AG04449 (cell line): Measurements from ENCODE around the gene PSME1.

Source experiments
- CTCF ChIA-PET: fragments of 350-600 bp; formaldehyde crosslinking; extraction: SDS; loops from one replicate; lab custom pipeline; 2021; ENCODE audit warnings: antibody characterized with exemption; lab: Yijun Ruan, JAX
- POLR2A ChIA-PET: fragments of 400-600, 350-600 bp; formaldehyde crosslinking; extraction: SDS; loops from one replicate; lab custom pipeline; 2020; ENCODE audit warnings: antibody characterized with exemption, inconsistent platforms; lab: Yijun Ruan, JAX
- DNase-seq: peaks from one replicate; pipeline ENCODE4 v3.0.0-alpha.2; 2010; ENCODE audit warnings: low read depth, low spot score
- H3K4me3 ChIP-seq: 2 replicates; pipeline ENCODE4 v1.5.1; 2011; ENCODE audit warnings: low read depth, mild to moderate bottlenecking, control low read depth, low read length
- TF ChIP-seq, protein P1 (sequence below): IDR thresholded peaks from one replicate; pipeline ENCODE4 v1.5.1; 2011; ENCODE audit warnings: mild to moderate bottlenecking, moderate library complexity, low read length, control low read depth, inconsistent platforms; ENCODE audit not compliant: insufficient read depth; ENCODE audit errors: missing control alignments

PSME1 gene

DNA sequence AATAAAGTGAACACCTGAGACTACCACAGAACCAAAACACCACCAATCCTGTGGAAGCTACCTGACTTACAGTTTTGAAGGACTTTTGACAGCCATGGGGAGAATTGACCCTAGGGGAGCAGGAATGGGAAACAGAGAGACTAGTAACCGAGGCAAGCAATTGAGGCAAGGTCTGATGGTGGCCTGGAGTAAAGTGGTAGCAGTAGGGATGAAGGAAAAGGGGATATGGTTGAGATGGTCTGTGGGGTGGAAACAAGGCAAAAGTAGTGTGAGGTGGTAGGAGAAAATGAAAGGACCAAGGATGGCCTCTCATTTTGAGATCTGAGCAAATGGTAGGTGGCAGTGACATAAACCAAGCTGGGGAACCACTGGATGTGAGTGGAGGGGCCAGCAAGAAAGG lies 20.8 kb downstream of the PSME1 start:
- TF ChIP-seq, protein P1, sequence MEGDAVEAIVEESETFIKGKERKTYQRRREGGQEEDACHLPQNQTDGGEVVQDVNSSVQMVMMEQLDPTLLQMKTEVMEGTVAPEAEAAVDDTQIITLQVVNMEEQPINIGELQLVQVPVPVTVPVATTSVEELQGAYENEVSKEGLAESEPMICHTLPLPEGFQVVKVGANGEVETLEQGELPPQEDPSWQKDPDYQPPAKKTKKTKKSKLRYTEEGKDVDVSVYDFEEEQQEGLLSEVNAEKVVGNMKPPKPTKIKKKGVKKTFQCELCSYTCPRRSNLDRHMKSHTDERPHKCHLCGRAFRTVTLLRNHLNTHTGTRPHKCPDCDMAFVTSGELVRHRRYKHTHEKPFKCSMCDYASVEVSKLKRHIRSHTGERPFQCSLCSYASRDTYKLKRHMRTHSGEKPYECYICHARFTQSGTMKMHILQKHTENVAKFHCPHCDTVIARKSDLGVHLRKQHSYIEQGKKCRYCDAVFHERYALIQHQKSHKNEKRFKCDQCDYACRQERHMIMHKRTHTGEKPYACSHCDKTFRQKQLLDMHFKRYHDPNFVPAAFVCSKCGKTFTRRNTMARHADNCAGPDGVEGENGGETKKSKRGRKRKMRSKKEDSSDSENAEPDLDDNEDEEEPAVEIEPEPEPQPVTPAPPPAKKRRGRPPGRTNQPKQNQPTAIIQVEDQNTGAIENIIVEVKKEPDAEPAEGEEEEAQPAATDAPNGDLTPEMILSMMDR = no peak
- CTCF ChIA-PET = interaction anchor here (1.2 to 1.7 kb wide), 4 partner anchors 10 to 151 kb away, joined by 3 to 8 read pairs (median 4); partner anchors contain the start of genes CIDEB and RNF31
- no peak for DNase-seq
- POLR2A ChIA-PET = interaction anchor here (1.7 kb wide), 1 partner anchor 10 kb away, joined by 5 read pairs; the partner anchor contains the start of genes PSME2 and RNF31
- H3K4me3 ChIP-seq = no peak overlapping the region

DNA sequence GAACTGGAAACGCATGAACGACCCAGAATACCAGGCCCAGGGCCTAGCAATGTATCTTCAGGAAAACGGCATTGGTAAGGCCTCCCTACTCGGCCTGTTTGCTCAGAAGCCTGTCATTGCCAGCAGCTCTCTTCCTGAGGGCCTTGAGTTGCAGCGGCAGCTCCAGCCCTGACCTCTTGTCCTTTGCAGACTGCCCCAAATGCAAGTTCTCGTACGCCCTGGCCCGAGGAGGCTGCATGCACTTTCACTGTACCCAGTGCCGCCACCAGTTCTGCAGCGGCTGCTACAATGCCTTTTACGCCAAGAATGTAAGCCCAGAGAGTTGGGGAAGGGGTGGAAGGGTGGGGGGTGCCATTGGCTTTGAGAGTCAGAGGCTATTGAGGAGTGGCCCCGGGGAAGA lies 21.3 kb downstream of the PSME1 start:
- TF ChIP-seq, protein P1 = no peak
- H3K4me3 ChIP-seq = no peak overlapping the region
- DNase-seq = no peak
- CTCF ChIA-PET = interaction anchor here (1.2 to 6.9 kb wide), 4 partner anchors 8 to 151 kb away, joined by 3 to 165 read pairs (median 4); partner anchors contain the start of genes CIDEB, PSME2 and RNF31
- POLR2A ChIA-PET = no interaction called here

DNA sequence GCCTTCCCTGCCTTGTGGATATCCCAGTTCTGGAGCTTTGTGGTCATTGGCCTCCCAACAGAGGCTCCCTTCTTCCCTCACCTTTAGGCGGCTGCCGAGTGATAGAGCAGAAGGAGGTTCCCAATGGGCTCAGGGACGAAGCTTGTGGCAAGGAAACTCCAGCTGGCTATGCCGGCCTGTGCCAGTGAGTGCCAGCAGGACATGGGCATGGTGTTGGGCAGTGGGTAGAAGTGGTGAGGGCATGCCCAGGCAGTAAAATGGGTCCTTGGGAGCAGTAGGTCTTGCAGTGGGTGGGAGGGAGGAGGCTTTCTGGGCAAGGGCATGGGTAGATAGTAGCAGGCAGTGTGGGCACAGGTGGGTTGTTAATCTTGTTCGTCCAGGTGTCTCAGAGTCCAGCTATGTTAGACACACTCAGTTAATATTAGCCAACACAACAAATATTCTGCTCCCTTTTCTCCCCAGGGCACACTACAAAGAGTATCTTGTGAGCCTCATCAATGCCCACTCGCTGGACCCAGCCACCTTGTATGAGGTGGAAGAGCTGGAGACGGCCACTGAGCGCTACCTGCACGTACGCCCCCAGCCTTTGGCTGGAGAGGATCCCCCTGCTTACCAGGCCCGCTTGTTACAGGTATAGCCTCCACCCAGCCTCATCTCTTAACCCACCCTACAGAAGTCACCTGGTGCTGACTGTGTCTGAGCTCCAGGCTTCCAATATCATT lies 23.9 kb downstream of the PSME1 start:
- ChIA-PET POLR2A (interaction anchor here (1.1 to 2.7 kb wide), 5 partner anchors 9 to 66 kb away, joined by 4 to 13 read pairs (median 8); partner anchors contain the start of genes EMC9, PCK2, PSME2 and RNF31), CTCF (interaction anchor here (0.7 to 6.9 kb wide), 22 partner anchors 10 to 148 kb away, joined by 3 to 165 read pairs (median 15); partner anchors contain the start of genes CIDEB, DCAF11, DHRS1 and EMC9)
- DNase-seq = no peak
- no peak overlapping the region for H3K4me3 ChIP-seq
- TF ChIP-seq, protein P1 = no peak

DNA sequence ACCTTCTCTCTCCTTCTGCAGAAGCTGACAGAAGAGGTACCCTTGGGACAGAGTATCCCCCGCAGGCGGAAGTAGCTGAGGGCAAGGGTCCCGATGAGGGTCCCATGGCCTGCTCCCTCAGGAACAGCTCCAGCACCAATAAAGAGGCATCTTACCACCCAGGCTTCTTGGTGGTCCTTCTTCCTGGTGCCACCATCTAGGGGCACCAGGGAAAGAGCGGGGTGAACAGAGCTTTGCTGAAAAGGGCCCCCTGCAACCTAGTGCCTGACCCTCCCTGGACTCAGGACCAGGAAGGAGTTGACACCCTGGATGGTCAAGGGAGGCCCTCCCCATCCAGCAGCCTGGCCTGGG lies 24.5 kb downstream of the PSME1 start:
- ChIA-PET CTCF (interaction anchor here (0.8 to 6.9 kb wide), 24 partner anchors 9 to 137 kb away, joined by 3 to 165 read pairs (median 12); partner anchors contain the start of genes DCAF11, DHRS1, EMC9 and IPO4), POLR2A (interaction anchor here (1.6 to 2.7 kb wide), 4 partner anchors 9 to 66 kb away, joined by 5 to 13 read pairs (median 8); partner anchors contain the start of genes EMC9, PCK2, PSME2 and RNF31)
- no peak overlapping the region for H3K4me3 ChIP-seq
- TF ChIP-seq, protein P1 = no peak
- no peak for DNase-seq

DNA sequence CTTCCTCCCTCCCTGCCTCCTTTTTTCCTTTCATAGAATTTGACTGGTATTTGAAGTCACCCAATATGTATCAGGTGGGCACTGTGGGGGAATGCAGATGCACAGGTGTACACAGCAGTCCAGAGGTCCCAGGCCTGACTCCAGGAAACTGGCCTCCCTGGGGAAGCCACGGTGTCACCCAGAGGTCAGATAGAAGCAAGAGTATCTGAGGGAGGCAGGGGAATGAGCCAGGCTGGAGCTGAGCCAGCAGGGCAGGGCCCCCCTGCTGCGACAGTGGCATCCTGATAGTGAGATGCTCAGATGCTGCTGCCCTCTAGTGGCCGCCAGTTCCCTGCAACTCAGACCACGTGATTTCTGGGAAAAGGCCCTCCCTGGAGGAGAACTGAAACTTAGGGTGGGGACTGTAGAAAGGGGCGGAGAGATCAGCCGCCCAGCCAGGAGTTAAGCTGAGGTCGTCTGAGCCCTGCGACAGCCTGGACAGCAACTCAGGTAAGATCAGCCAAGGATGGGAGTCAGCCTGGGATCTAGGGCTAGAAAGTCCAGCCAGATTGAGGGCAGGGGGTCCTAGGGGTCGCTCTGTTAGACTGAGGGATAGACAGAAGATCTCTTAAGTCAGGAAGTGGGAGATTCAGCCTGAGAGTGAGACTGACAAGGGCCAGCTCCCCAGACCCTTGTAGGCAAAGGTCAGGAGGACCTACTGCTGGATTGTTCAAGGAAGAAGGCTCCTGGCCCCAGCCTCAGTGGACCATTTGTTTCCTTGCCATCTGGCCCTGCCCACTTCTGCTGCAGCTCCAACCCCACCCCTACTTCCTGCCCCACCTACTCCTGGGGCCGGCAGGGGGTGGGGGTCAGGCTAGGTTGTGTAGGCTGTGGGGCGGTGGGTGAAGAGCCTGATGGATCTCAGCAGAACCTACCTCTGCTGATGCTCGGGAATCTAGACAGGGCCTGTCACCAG lies 25.1 kb downstream of the PSME1 start, which contains the start of gene IRF9:
Gene IRF9, plus strand, starts transcription at position 416 of the 955 bp plus-strand sequence. CDS start 880 bp downstream, outside the sequence.
- POLR2A ChIA-PET = interaction anchor here (0.6 to 2.7 kb wide), 11 partner anchors 9 to 81 kb away, joined by 3 to 13 read pairs (median 5); partner anchors contain the start of genes DCAF11, EMC9, NRL and PCK2
- CTCF ChIA-PET = interaction anchor here (0.6 to 6.9 kb wide), 39 partner anchors 9 to 147 kb away, joined by 3 to 165 read pairs (median 4); partner anchors contain the start of genes CIDEB, DCAF11, DHRS1 and EMC9
- peak; percentile 72 for DNase-seq
- peak within 1 kb of the TSS; percentile 93 for H3K4me3 ChIP-seq
- TF ChIP-seq, protein P1 = peak; percentile 98
